GM04504 (cell line): Measurements from ENCODE around the gene PRPF19.

Experiments
- DNase-seq: peaks from one replicate; pipeline ENCODE4 v3.0.0-alpha.2; 2012; ENCODE audit warnings: low read depth

PRPF19 gene

GRCh38 chr11:60937811-60938210, 31.4 kb upstream of the PRPF19 start:
- no peak for DNase-seq

- no peak for DNase-seq
These were observed 30.8 kb upstream of the PRPF19 start for GRCh38 chr11:60937144-60937527.

GRCh38 chr11:60936467-60937143, 30.2 kb upstream of the PRPF19 start:
- no peak for DNase-seq

GRCh38 chr11:60935676-60936442, 29.5 kb upstream of the PRPF19 start:
- DNase-seq = no peak

GRCh38 chr11:60934790-60935605, 28.6 kb upstream of the PRPF19 start:
- no peak for DNase-seq

- no peak for DNase-seq
These were observed 27.9 kb upstream of the PRPF19 start for GRCh38 chr11:60934124-60934789.

GRCh38 chr11:60933416-60934123, 27.2 kb upstream of the PRPF19 start:
- no peak for DNase-seq

GRCh38 chr11:60932605-60933356, 26.4 kb upstream of the PRPF19 start:
- no peak for DNase-seq

GRCh38 chr11:60931917-60932316, 25.5 kb upstream of the PRPF19 start:
- no peak for DNase-seq

- no peak for DNase-seq
These were observed 24.0 kb upstream of the PRPF19 start for GRCh38 chr11:60930394-60930793.

GRCh38 chr11:60929764-60930163, 23.4 kb upstream of the PRPF19 start:
- no peak for DNase-seq

- DNase-seq = no peak
These were observed 22.2 kb upstream of the PRPF19 start for GRCh38 chr11:60928563-60929001.

GRCh38 chr11:60927600-60927999, 21.2 kb upstream of the PRPF19 start:
- DNase-seq = no peak

- no peak for DNase-seq
These were observed 20.7 kb upstream of the PRPF19 start for GRCh38 chr11:60927061-60927592.

GRCh38 chr11:60926500-60926899, 20.1 kb upstream of the PRPF19 start:
- no peak for DNase-seq

- no peak for DNase-seq
These were observed 19.5 kb upstream of the PRPF19 start for GRCh38 chr11:60925868-60926267.

- no peak for DNase-seq
These were observed 18.8 kb upstream of the PRPF19 start for GRCh38 chr11:60924906-60925853.

GRCh38 chr11:60924110-60924905, 17.9 kb upstream of the PRPF19 start, which contains the start of gene TMEM132A:
TSS of gene TMEM132A (plus strand) at chr11:60924460. CDS start at chr11:60924634, 174 bp downstream.
- no peak for DNase-seq

GRCh38 chr11:60923800-60924109, 17.4 kb upstream of the PRPF19 start:
- DNase-seq = no peak
